ENCODE measurements around the gene ABHD14A.
A peak's percentile ranks its signal among the peaks of the same experiment; 100 is the strongest.
"Not testable (repeated sequence)": the region's sequence is repeated elsewhere in the genome, so short reads cannot be mapped to it uniquely, and the experiment has no call there.

Gene ABHD14A

GRCh38 chr3:51975852-51976549, 1.1 kb downstream of the ABHD14A start:
- peak; percentile 81 to 90 (median 83) for DNase-seq

GRCh38 chr3:51977446-51978142, 2.7 kb downstream of the ABHD14A start:
- DNase-seq = no peak

- no peak for DNase-seq
Observed at GRCh38 chr3:51978143-51978502, 3.3 kb downstream of the ABHD14A start.

GRCh38 chr3:51980253-51980652, 5.4 kb downstream of the ABHD14A start:
- DNase-seq = no peak

GRCh38 chr3:51982352-51982837, 7.5 kb downstream of the ABHD14A start:
- DNase-seq = no peak

GRCh38 chr3:51982838-51983577, 8.1 kb downstream of the ABHD14A start, which contains the start of gene ACY1:
TSS of gene ACY1 (plus strand) at chr3:51983535. CDS start at chr3:51984065, 530 bp downstream.
- peak; percentile 88 to 95 (median 92) for DNase-seq

GRCh38 chr3:51983578-51984268, 8.9 kb downstream of the ABHD14A start:
- no peak for DNase-seq

GRCh38 chr3:51984269-51984647, 9.4 kb downstream of the ABHD14A start:
- no peak for DNase-seq

GRCh38 chr3:51985063-51985462, 10.2 kb downstream of the ABHD14A start:
- no peak for DNase-seq

- no peak for DNase-seq
Observed at GRCh38 chr3:51986010-51986947, 11.4 kb downstream of the ABHD14A start.

- DNase-seq = no peak
Observed at GRCh38 chr3:51987568-51987967, 12.7 kb downstream of the ABHD14A start.

GRCh38 chr3:51988286-51989146, 13.7 kb downstream of the ABHD14A start:
- no peak for DNase-seq

GRCh38 chr3:51990501-51990971, 15.7 kb downstream of the ABHD14A start:
- not testable (repeated sequence) for DNase-seq

GRCh38 chr3:51992017-51992682, 17.3 kb downstream of the ABHD14A start:
- DNase-seq = no peak

- not testable (repeated sequence) for DNase-seq
Observed at GRCh38 chr3:51993657-51994056, 18.8 kb downstream of the ABHD14A start.

GRCh38 chr3:51994530-51994929, 19.7 kb downstream of the ABHD14A start:
- no peak for DNase-seq

- DNase-seq = peak; percentile 95 to 97 (median 96)
Observed at GRCh38 chr3:51995346-51996163, 20.7 kb downstream of the ABHD14A start, which contains the start of gene RPL29. TSS of gene RPL29 (minus strand) at chr3:51995895. CDS start at chr3:51995461, 434 bp downstream.

- no peak for DNase-seq
Observed at GRCh38 chr3:51997172-51997571, 22.3 kb downstream of the ABHD14A start.

Data from suppressor macrophage treated with lipopolysaccharide for 1 hour (primary cell).